Measurements from ENCODE around the gene ERGIC1. TPM values are rescaled to one million over a fixed set of nuclear protein-coding genes. Genes with fewer than 3 reads are reported as not detected.

Gene ERGIC1
- polyA plus RNA-seq, 4 donors = 58.1 to 127 (median 94.1) TPM

DNA sequence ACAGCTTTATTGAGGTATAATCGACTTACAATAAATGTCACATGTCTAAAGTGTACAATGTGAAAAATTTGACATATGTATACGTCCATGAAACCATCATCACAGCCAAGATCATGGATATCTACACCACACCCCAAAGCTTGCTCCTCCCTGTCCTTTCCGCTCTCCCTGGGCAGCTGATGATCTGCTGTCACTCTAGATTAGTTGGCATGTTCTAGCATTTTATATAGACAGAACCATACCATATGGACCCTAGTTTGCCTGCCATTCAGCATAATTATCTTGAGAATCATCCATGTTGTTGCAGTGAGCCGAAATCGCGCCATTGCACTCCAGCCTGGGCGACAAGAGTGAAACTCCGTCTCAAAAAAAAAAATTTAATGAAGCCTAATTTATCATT is 42.5 kb downstream of the ERGIC1 start:
- Histone ChIP-seq H3K9me3 (ENCODE audit: control insufficient read depth in 2 of 2, insufficient read depth in 1 of 2, low read depth in 1 of 2, low read length in 1 of 2) (no peaks in the 10 kb centered on the region), H3K27ac (ENCODE audit: low read depth in 1 of 3, low read length in 2 of 3) (no peak overlapping the region), H3K4me3 (ENCODE audit: low read depth in 1 of 3, low read length in 3 of 3) (no peak overlapping the region), H3K36me3 (ENCODE audit: control insufficient read depth in 3 of 3, insufficient read depth in 2 of 3, low read depth in 1 of 3, low read length in 3 of 3) (peaks cover 0 to 38% (median 0%) of the 10 kb centered on the region in 3 donors), H3K27me3 (ENCODE audit: control insufficient read depth in 3 of 3, insufficient read depth in 3 of 3, low read length in 3 of 3) (no peaks in the 10 kb centered on the region), H3K4me1 (ENCODE audit: control insufficient read depth in 3 of 3, insufficient read depth in 2 of 3, low read depth in 1 of 3, low read length in 2 of 3) (peaks cover 0 to 6% (median 4%) of the 10 kb centered on the region in 3 donors)
- WGBS, 3 donors = 87 to 95% (median 92%) methylated on average over 8 of the region's 8 CpGs
- no peak for FAIRE-seq
- no peak for DNase-seq

DNA sequence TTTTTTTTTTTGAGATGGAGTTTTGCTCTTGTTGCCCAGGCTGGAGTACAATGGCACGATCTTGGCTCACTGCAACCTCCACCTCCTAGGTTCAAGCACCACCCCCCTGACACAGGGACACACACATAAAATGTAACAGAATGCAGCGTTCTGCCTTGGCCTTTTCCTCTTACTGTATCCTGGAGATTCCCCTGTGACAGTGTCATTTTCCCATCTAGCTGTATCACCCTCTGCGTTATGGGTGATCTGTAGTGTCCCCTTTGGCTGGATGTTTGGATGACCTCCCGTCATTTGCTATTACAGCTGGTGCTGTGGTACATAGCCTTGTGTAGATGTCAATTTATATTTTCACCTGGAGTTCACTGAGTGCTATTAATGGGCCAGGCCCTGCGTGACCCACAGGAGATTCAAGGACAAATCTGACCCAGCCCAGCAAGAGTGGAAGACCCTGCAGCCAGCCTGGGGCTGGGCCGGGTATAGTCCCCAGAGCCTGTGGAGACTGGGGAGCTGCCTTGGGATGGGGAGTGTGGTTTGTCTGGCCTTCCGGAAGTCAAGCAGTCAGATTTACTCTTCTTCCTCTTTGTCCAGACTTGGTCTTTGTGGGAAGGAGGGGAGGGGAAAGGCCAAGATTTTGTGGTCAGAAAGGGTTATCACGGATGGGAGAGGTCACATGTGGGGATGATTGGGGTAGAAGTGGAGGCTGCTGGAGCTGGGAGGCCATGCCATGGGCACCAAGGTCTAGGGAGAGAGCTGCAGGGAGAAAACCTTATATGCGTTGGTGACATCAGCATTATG is 43.6 kb downstream of the ERGIC1 start:
- H3K9me3 ChIP-seq (ENCODE audit: control insufficient read depth in 2 of 2, insufficient read depth in 1 of 2, low read depth in 1 of 2, low read length in 1 of 2) = no peaks in the 10 kb centered on the region
- no peak for FAIRE-seq
- peaks cover 0 to 42% (median 0%) of the 10 kb centered on the region in 3 donors for H3K36me3 ChIP-seq (ENCODE audit: control insufficient read depth in 3 of 3, insufficient read depth in 2 of 3, low read depth in 1 of 3, low read length in 3 of 3)
- DNase-seq = no peak
- H3K4me1 ChIP-seq (ENCODE audit: control insufficient read depth in 3 of 3, insufficient read depth in 2 of 3, low read depth in 1 of 3, low read length in 2 of 3) = peaks cover 0 to 6% (median 2%) of the 10 kb centered on the region in 3 donors
- H3K27me3 ChIP-seq (ENCODE audit: control insufficient read depth in 3 of 3, insufficient read depth in 3 of 3, low read length in 3 of 3) = no peaks in the 10 kb centered on the region
- WGBS, 3 donors = 88 to 90% (median 89%) methylated on average over 9 of the region's 9 CpGs
- H3K4me3 ChIP-seq (ENCODE audit: low read depth in 1 of 3, low read length in 3 of 3) = no peak overlapping the region
- peak overlapping the region in 1 of 3 donors; percentile 29 for H3K27ac ChIP-seq (ENCODE audit: low read depth in 1 of 3, low read length in 2 of 3)

DNA sequence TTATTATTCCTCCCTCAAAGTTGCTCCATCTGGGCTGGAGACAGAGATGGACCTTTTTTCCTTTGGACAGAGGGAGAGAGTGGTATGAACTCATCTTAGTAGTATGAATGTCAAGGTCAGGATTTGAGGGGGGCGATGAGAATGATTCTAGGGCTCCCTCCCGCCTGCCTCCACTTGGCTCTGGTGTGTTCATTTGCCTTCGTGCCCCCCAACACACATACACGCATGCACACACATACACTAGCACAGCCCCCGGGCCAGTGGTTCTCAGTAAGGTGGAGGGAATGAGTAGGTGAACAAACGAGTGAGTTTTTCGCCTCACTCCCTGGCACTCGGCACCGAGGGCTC is 44.5 kb downstream of the ERGIC1 start:
- H3K4me1 ChIP-seq (ENCODE audit: control insufficient read depth in 3 of 3, insufficient read depth in 2 of 3, low read depth in 1 of 3, low read length in 2 of 3) = peaks cover 0 to 1% (median 0%) of the 10 kb centered on the region in 3 donors
- peaks cover 0 to 39% (median 0%) of the 10 kb centered on the region in 3 donors for H3K36me3 ChIP-seq (ENCODE audit: control insufficient read depth in 3 of 3, insufficient read depth in 2 of 3, low read depth in 1 of 3, low read length in 3 of 3)
- no peaks in the 10 kb centered on the region for H3K27me3 ChIP-seq (ENCODE audit: control insufficient read depth in 3 of 3, insufficient read depth in 3 of 3, low read length in 3 of 3)
- peak overlapping the region in 2 of 3 donors; percentile 6 to 84 for H3K27ac ChIP-seq (ENCODE audit: low read depth in 1 of 3, low read length in 2 of 3)
- DNase-seq (no peak), FAIRE-seq (no peak)
- no peak overlapping the region for H3K4me3 ChIP-seq (ENCODE audit: low read depth in 1 of 3, low read length in 3 of 3)
- no peaks in the 10 kb centered on the region for H3K9me3 ChIP-seq (ENCODE audit: control insufficient read depth in 2 of 2, insufficient read depth in 1 of 2, low read depth in 1 of 2, low read length in 1 of 2)
- WGBS, 3 donors = 91 to 95% (median 94%) methylated on average over 9 of the region's 9 CpGs

GRCh38 chr5:172878933-172879752 is 45.1 kb downstream of the ERGIC1 start:
- H3K27me3 ChIP-seq (ENCODE audit: control insufficient read depth in 3 of 3, insufficient read depth in 3 of 3, low read length in 3 of 3) = no peaks in the 10 kb centered on the region
- H3K4me3 ChIP-seq (ENCODE audit: low read depth in 1 of 3, low read length in 3 of 3) = no peak overlapping the region
- WGBS, 3 donors = 75 to 90% (median 85%) methylated on average over 20 of the region's 20 CpGs
- DNase-seq (no peak), FAIRE-seq (no peak)
- H3K4me1 ChIP-seq (ENCODE audit: control insufficient read depth in 3 of 3, insufficient read depth in 2 of 3, low read depth in 1 of 3, low read length in 2 of 3) = no peaks in the 10 kb centered on the region
- peaks cover 0 to 40% (median 0%) of the 10 kb centered on the region in 3 donors for H3K36me3 ChIP-seq (ENCODE audit: control insufficient read depth in 3 of 3, insufficient read depth in 2 of 3, low read depth in 1 of 3, low read length in 3 of 3)
- no peaks in the 10 kb centered on the region for H3K9me3 ChIP-seq (ENCODE audit: control insufficient read depth in 2 of 2, insufficient read depth in 1 of 2, low read depth in 1 of 2, low read length in 1 of 2)
- H3K27ac ChIP-seq (ENCODE audit: low read depth in 1 of 3, low read length in 2 of 3) = peak overlapping the region in 2 of 3 donors; percentile 13 to 84

GRCh38 chr5:172881691-172882370 is 47.8 kb downstream of the ERGIC1 start:
- Histone ChIP-seq H3K4me1 (ENCODE audit: control insufficient read depth in 3 of 3, insufficient read depth in 2 of 3, low read depth in 1 of 3, low read length in 2 of 3) (no peaks in the 10 kb centered on the region), H3K36me3 (ENCODE audit: control insufficient read depth in 3 of 3, insufficient read depth in 2 of 3, low read depth in 1 of 3, low read length in 3 of 3) (peaks cover 0 to 52% (median 0%) of the 10 kb centered on the region in 3 donors), H3K27ac (ENCODE audit: low read depth in 1 of 3, low read length in 2 of 3) (peak overlapping the region in 1 of 3 donors; percentile 46), H3K4me3 (ENCODE audit: low read depth in 1 of 3, low read length in 3 of 3) (no peak overlapping the region), H3K9me3 (ENCODE audit: control insufficient read depth in 2 of 2, insufficient read depth in 1 of 2, low read depth in 1 of 2, low read length in 1 of 2) (no peaks in the 10 kb centered on the region), H3K27me3 (ENCODE audit: control insufficient read depth in 3 of 3, insufficient read depth in 3 of 3, low read length in 3 of 3) (no peaks in the 10 kb centered on the region)
- FAIRE-seq = no peak
- DNase-seq = no peak
- 79 to 83% (median 81%) methylated on average over 8 of the region's 8 CpGs for WGBS, 3 donors

DNA sequence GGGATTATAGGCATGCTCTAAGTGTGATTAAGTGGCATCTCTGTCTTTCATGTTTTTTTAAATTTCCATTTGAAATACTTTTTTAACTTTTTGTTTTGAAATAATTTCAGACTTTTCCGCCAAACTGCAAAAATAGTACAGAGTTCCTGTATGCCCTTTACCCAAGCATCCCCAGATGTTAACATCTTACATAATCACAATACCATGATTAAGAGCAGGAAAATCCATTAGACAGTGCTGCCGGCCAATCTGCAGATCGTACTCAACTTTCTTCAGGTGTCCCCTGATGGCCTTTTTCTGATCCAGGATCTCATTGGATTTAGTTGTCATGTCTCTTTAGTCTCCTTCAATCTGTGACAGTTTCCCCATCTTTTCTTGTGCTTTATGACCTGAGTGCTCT is 49.0 kb downstream of the ERGIC1 start:
- no peak for FAIRE-seq
- Histone ChIP-seq H3K4me3 (ENCODE audit: low read depth in 1 of 3, low read length in 3 of 3) (no peak overlapping the region), H3K36me3 (ENCODE audit: control insufficient read depth in 3 of 3, insufficient read depth in 2 of 3, low read depth in 1 of 3, low read length in 3 of 3) (peaks cover 0 to 56% (median 0%) of the 10 kb centered on the region in 3 donors), H3K27me3 (ENCODE audit: control insufficient read depth in 3 of 3, insufficient read depth in 3 of 3, low read length in 3 of 3) (no peaks in the 10 kb centered on the region), H3K9me3 (ENCODE audit: control insufficient read depth in 2 of 2, insufficient read depth in 1 of 2, low read depth in 1 of 2, low read length in 1 of 2) (no peaks in the 10 kb centered on the region), H3K4me1 (ENCODE audit: control insufficient read depth in 3 of 3, insufficient read depth in 2 of 3, low read depth in 1 of 3, low read length in 2 of 3) (no peaks in the 10 kb centered on the region), H3K27ac (ENCODE audit: low read depth in 1 of 3, low read length in 2 of 3) (no peak overlapping the region)
- DNase-seq = no peak
- WGBS, 3 donors = 83 to 96% (median 95%) methylated on average over 3 of the region's 3 CpGs

- H3K27ac ChIP-seq (ENCODE audit: low read depth in 1 of 3, low read length in 2 of 3) = no peak overlapping the region
- DNase-seq = no peak
Measured at GRCh38 chr5:172885597-172886340, 51.7 kb downstream of the ERGIC1 start.

More at GRCh38 chr5:172885597-172886340, 51.7 kb downstream of the ERGIC1 start:
- Histone ChIP-seq H3K27me3 (ENCODE audit: control insufficient read depth in 3 of 3, insufficient read depth in 3 of 3, low read length in 3 of 3) (no peaks in the 10 kb centered on the region), H3K4me1 (ENCODE audit: control insufficient read depth in 3 of 3, insufficient read depth in 2 of 3, low read depth in 1 of 3, low read length in 2 of 3) (no peaks in the 10 kb centered on the region), H3K9me3 (ENCODE audit: control insufficient read depth in 2 of 2, insufficient read depth in 1 of 2, low read depth in 1 of 2, low read length in 1 of 2) (no peaks in the 10 kb centered on the region), H3K36me3 (ENCODE audit: control insufficient read depth in 3 of 3, insufficient read depth in 2 of 3, low read depth in 1 of 3, low read length in 3 of 3) (peaks cover 5 to 53% (median 8%) of the 10 kb centered on the region in 3 donors), H3K4me3 (ENCODE audit: low read depth in 1 of 3, low read length in 3 of 3) (no peak overlapping the region)
- WGBS, 3 donors = 90 to 95% (median 92%) methylated on average over 23 of the region's 23 CpGs
- no peak for FAIRE-seq

Measured in small intestine (tissue), 7 donors.